OCI-LY3 (cell line): ENCODE data around the gene CATSPERD.

Experiments used
- CTCF ChIP-seq: fragments of 200-600, 300-600 bp; sonication (generic); IDR thresholded peaks from 2 replicates; pipeline ENCODE4 v1.5.1; 2014; ENCODE audit warnings: antibody characterized with exemption, low read length, low read depth
- EZH2phosphoT487 ChIP-seq: fragments of 200-600 bp; shearing (Covaris generic); IDR thresholded peaks from 2 replicates; pipeline ENCODE4 v1.6.1; 2018; ENCODE audit warnings: antibody characterized with exemption, mixed run types, low read depth

DNA sequence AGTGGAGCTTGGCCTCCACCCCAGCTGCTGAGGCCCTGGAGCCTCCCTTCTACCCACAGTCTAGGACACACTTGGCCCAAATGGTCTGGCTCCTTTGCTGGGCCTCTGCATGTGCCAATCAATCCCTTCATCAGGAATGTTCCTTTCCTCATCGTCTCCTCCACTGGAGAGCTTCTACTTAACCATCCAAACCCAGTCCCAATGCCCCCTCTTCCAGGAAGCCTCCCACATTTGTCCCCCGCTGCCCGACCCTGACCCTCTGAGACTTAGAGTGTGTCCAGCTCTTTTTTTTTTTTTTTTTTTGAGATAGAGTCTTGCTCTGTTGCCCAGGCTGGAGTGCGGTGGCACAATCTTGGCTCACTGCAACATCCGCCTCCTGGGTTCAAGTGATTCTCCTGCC is 68.0 kb downstream of the CATSPERD start:
- TF ChIP-seq CTCF (no peak), EZH2phosphoT487 (no peak)
